OCI-LY3 (cell line): ENCODE measurements around the gene CXXC1.
A peak's percentile ranks its signal among the peaks of the same experiment; 100 is the strongest.

ENCODE experiments used
- H2AFZ ChIP-seq: fragments of 200-600, 300-600 bp; shearing (Covaris generic); 2 replicates; pipeline ENCODE4 v1.6.0; 2014; ENCODE audit warnings: antibody characterized with exemption, low read depth, low read length
- H3K27ac ChIP-seq: fragments of 200-600, 300-600 bp; sonication (generic); 2 replicates; pipeline ENCODE4 v1.5.1; 2014; ENCODE audit warnings: mild to moderate bottlenecking, low read length, moderate library complexity, mixed read lengths
- H3K27me3 ChIP-seq: fragments of 200-600, 300-600 bp; sonication (generic); 2 replicates; pipeline ENCODE4 v1.6.1; 2014; ENCODE audit warnings: low read depth, low read length, mixed read lengths
- H3K36me3 ChIP-seq: fragments of 200-600, 300-600 bp; sonication (generic); replicated peaks from 2 replicates; pipeline ENCODE3; 2014; ENCODE audit warnings: low read depth, low read length, mixed read lengths
- H3K4me1 ChIP-seq: fragments of 300-600, 200-600 bp; sonication (generic); 2 replicates; pipeline ENCODE4 v1.6.1; 2014; ENCODE audit warnings: low read length, mixed read lengths
- H3K4me2 ChIP-seq: fragments of 200-600, 300-600 bp; sonication (generic); 2 replicates; pipeline ENCODE4 v1.6.1; 2014; ENCODE audit warnings: low read length, mixed read lengths
- H3K4me3 ChIP-seq: fragments of 300-600, 200-600 bp; sonication (generic); 2 replicates; pipeline ENCODE4 v1.5.1; 2014; ENCODE audit warnings: antibody characterized with exemption, mild to moderate bottlenecking, low read length, moderate library complexity
- H3K79me2 ChIP-seq: fragments of 300-600, 200-600 bp; shearing (Covaris generic); 2 replicates; pipeline ENCODE4 v1.6.1; 2014; ENCODE audit warnings: mild to moderate bottlenecking, low read length, mixed read lengths
- H3K9ac ChIP-seq: fragments of 300-600, 200-600 bp; shearing (Covaris generic); 2 replicates; pipeline ENCODE4 v1.6.0; 2014; ENCODE audit warnings: mild to moderate bottlenecking, low read length, moderate library complexity
- H3K9me3 ChIP-seq: fragments of 200-600, 300-600 bp; shearing (Covaris generic); 2 replicates; pipeline ENCODE4 v1.6.1; 2014; ENCODE audit warnings: low read length, mixed read lengths; ENCODE audit not compliant: insufficient read depth
- H4K20me1 ChIP-seq: fragments of 200-600, 300-600 bp; sonication (generic); 2 replicates; pipeline ENCODE4 v1.6.1; 2016; ENCODE audit warnings: low read length, mixed read lengths; ENCODE audit not compliant: insufficient read depth
- EZH2phosphoT487 ChIP-seq: fragments of 200-600 bp; shearing (Covaris generic); IDR thresholded peaks from 2 replicates; pipeline ENCODE4 v1.6.1; 2018; ENCODE audit warnings: antibody characterized with exemption, mixed run types, low read depth
- TF ChIP-seq, protein P1 (sequence below): fragments of 200-600, 300-600 bp; sonication (generic); IDR thresholded peaks from 2 replicates; pipeline ENCODE4 v1.5.1; 2014; ENCODE audit warnings: antibody characterized with exemption, low read length, low read depth

The CXXC1 gene

DNA sequence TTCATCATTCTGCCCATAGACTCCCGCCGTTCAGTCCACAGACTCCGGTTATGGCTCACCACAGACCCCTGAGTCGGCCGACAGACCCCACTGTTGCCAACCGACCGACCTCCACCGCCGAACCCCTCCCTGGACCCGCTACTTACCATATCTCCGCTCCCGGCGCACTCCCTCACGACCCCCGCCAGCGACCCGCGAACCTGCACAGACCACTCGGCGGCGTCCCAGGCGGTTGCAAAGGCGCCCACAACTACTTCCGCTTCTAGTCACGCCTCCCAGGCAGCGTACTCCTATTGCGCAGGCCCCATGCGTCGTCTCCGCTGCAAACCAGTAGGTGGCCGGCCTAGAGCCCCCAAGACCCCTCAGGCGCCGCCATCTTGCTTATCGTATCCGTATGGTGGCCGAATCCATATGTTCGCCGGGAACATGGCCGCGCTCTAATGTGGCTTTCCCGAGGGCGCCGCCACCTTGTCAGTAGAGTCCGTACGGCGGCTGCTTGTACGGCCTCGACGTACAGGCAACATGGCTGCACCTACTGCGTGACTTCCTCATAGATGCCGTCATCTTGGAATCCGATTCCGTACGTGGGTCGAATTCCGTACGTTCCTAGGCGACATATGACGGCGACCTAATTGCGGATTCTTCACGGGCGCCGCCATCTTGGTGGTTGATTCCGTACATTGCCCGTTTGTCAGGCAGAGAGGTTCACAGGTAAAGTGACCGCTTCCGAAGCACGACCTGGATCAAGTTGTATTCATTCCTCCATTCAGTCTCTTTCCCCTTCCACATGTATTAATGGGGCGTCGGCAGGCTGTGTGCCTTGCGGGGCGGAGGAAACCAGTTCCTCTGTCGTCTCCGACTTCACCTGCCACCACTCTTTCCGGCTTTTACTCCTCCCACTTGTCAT, at the start of gene CXXC1:
Gene CXXC1, minus strand, starts transcription at position 252 of the 907 bp plus-strand sequence. Its CDS starts 103 bp downstream, at position 149.
- peaks cover 21% of the 10 kb centered on the region for H3K79me2 ChIP-seq
- H3K9me3 ChIP-seq, result no peaks in the 10 kb centered on the region
- peak within 1 kb of the TSS; percentile 79 for H3K4me2 ChIP-seq
- H2AFZ ChIP-seq, result peak within 1 kb of the TSS; percentile 83
- TF ChIP-seq EZH2phosphoT487, result no peak
- TF ChIP-seq, protein P1, sequence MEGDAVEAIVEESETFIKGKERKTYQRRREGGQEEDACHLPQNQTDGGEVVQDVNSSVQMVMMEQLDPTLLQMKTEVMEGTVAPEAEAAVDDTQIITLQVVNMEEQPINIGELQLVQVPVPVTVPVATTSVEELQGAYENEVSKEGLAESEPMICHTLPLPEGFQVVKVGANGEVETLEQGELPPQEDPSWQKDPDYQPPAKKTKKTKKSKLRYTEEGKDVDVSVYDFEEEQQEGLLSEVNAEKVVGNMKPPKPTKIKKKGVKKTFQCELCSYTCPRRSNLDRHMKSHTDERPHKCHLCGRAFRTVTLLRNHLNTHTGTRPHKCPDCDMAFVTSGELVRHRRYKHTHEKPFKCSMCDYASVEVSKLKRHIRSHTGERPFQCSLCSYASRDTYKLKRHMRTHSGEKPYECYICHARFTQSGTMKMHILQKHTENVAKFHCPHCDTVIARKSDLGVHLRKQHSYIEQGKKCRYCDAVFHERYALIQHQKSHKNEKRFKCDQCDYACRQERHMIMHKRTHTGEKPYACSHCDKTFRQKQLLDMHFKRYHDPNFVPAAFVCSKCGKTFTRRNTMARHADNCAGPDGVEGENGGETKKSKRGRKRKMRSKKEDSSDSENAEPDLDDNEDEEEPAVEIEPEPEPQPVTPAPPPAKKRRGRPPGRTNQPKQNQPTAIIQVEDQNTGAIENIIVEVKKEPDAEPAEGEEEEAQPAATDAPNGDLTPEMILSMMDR, result peak; percentile 78
- peak within 1 kb of the TSS; percentile 85 for H3K9ac ChIP-seq
- H4K20me1 ChIP-seq, result 0 out of 2 replicates have a peak, but pooled peaks cover 5% of the 10 kb centered on the region
- H3K36me3 ChIP-seq, result peaks cover 36% of the 10 kb centered on the region
- H3K4me3 ChIP-seq, result peak within 1 kb of the TSS; percentile 91
- peak within 1 kb of the TSS; percentile 47 for H3K27ac ChIP-seq
- no peaks in the 10 kb centered on the region for H3K27me3 ChIP-seq
- H3K4me1 ChIP-seq, result peaks cover 7% of the 10 kb centered on the region

DNA sequence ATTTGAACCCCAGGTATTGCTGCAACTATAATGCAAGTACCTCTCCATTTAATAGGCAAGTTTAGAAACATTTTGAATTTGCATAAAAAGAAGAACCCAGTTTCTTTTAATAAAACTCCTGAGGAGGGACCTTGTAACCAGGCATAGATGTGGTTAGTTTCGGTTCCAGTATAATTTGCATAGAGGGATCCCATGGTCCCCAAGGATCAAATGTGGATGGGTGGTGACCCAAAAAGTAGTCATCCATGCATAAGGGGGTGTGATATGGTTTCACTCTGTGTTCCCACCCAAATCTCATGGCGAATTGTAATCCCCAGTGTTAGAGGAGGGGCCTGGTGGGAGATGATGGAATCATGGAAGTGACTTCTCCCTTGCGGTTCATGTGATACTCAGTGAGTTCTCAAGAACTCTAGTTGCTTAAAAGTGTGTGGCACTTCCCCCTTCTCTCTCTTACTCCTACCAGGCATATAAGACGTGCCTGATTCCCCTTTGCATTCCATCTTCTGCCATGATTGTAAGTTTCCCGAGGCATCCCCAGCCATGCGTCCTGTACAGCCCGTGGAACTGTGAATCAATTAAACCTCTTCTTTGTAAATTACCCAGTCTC, 47.2 kb upstream of the CXXC1 start:
- no peaks in the 10 kb centered on the region for H3K79me2 ChIP-seq
- no peak overlapping the region for H2AFZ ChIP-seq
- H4K20me1 ChIP-seq, result no peaks in the 10 kb centered on the region
- H3K4me1 ChIP-seq, result peaks cover 34% of the 10 kb centered on the region
- H3K9ac ChIP-seq, result no peak overlapping the region
- H3K9me3 ChIP-seq, result peaks cover 9% of the 10 kb centered on the region; the same call in 1 of the 2 replicates
- peaks cover 8% of the 10 kb centered on the region for H3K36me3 ChIP-seq
- H3K4me3 ChIP-seq, result peak overlapping the region; percentile 12
- peak overlapping the region; percentile 45 for H3K4me2 ChIP-seq
- H3K27ac ChIP-seq, result no peak overlapping the region
- peaks cover 79% of the 10 kb centered on the region for H3K27me3 ChIP-seq
- TF ChIP-seq, protein P1, result no peak
- TF ChIP-seq EZH2phosphoT487, result no peak

DNA sequence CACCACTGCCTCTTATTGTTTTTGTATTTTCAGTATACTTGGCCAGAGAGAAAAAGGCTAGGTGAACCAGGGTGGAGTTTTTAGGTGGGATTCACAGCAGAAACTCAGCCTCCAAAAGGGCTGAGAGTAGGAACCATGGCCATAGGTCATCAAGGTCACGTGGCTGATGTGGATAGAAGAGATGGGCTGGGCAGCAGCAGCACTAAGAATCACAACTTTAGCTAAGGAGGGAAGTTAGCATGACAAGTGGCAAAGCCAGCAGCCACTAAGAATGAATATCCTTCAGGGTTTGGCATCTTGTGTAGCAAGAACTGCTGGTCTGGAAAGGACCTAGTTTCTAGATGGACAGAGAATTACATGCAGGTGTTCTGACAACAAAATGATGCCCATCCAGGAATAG, 44.2 kb upstream of the CXXC1 start:
- no peak overlapping the region for H3K4me2 ChIP-seq
- H4K20me1 ChIP-seq, result no peaks in the 10 kb centered on the region

More for the DNA sequence above, 44.2 kb upstream of the CXXC1 start:
- H2AFZ ChIP-seq, result no peak overlapping the region
- H3K27me3 ChIP-seq, result peaks cover 68% of the 10 kb centered on the region
- H3K9ac ChIP-seq, result no peak overlapping the region
- no peaks in the 10 kb centered on the region for H3K79me2 ChIP-seq
- TF ChIP-seq, protein P1, result no peak
- no peak overlapping the region for H3K27ac ChIP-seq
- no peak overlapping the region for H3K4me3 ChIP-seq
- peaks cover 9% of the 10 kb centered on the region; the same call in 1 of the 2 replicates for H3K9me3 ChIP-seq
- H3K4me1 ChIP-seq, result peaks cover 22% of the 10 kb centered on the region
- H3K36me3 ChIP-seq, result peaks cover 8% of the 10 kb centered on the region
